Measurements from ENCODE around the gene MARK1. TPM values are rescaled to one million over a fixed set of nuclear protein-coding genes. Genes with fewer than 3 reads are reported as not detected.

Gene MARK1
- total RNA-seq, 2 donors from 2014 or later = 0.05 TPM; not detected in 1

DNA sequence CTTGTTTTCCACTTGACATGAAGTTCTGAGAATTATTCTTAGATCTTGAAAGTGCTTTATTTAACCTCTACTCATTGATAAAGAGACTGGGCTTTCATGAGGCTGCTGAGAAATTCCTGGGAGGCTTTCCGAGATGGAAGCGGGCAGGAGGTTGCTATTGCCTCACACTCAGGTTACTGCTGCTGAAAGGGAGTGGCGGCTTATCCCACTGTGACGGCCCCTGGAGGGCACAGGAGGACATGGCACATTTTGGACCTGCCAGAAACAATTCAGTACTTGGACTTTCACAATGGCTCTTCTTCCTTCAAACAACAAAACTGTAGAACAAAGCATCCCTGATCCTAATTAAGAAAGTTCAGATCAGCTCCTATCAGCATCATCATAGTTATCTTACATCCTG is 16.2 kb upstream of the MARK1 start:
- ATAC-seq (replicated peaks in 1 of 2) (no peak), DNase-seq (no peak)
- Mint-ChIP-seq H3K4me1 (ENCODE audit: low read depth) (no peaks in the 10 kb centered on the region), H3K27ac (no peak overlapping the region), H3K4me3 (no peak overlapping the region), H3K9me3 (no peaks in the 10 kb centered on the region), H3K36me3 (ENCODE audit: insufficient read depth in 2 of 2) (no peaks in the 10 kb centered on the region), H3K27me3 (ENCODE audit: low read depth) (peaks cover 8% of the 10 kb centered on the region)

DNA sequence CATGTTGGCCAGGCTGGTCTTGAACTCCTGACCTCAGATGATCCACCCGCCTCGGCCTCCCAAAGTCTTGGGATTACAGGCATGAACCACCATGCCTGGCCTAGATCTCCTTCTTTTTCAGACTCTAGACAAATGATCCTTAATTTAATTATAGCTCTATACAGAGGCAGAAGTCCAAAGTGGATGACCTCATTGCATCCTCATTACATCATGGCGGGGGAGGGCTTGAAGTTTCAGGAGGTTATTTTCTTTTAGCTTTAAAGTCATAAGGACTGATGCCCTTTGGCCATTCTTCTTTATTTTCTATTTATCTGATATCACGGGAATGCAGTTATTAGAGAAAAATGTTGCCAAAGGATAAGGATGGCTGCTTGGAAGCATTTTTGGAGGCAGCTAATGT is 14.1 kb upstream of the MARK1 start:
- no peak overlapping the region for H3K4me3 Mint-ChIP-seq
- DNase-seq = no peak
- no peak for ATAC-seq (replicated peaks in 1 of 2)

DNA sequence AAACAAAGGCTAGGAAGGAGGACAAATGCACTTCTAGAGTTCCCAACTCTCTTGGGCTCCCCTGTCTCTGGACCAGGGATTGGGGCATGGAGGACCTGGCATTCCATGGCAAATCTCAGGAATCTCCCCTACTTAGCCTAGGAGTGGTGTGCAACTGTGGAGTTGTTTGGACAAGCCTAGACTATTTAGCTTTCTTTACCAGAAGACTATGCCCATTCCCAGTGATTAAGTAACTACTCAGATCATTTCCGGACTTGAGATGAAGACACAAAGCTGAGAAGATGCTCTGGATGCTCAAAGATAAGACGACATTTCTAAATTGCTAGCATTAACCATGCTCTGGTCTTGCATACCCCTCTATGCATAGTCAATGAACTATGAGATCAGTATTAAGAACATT is 13.7 kb upstream of the MARK1 start:
- peaks cover 20% of the 10 kb centered on the region for H3K27me3 Mint-ChIP-seq (ENCODE audit: low read depth)
- no peak overlapping the region for H3K4me3 Mint-ChIP-seq
- no peak overlapping the region for H3K27ac Mint-ChIP-seq
- H3K36me3 Mint-ChIP-seq (ENCODE audit: insufficient read depth in 2 of 2) = no peaks in the 10 kb centered on the region
- H3K4me1 Mint-ChIP-seq (ENCODE audit: low read depth) = no peaks in the 10 kb centered on the region
- no peaks in the 10 kb centered on the region for H3K9me3 Mint-ChIP-seq
- no peak for DNase-seq
- ATAC-seq (replicated peaks in 1 of 2) = no peak

More for the DNA sequence above, 14.1 kb upstream of the MARK1 start:
- no peak overlapping the region for H3K27ac Mint-ChIP-seq
- no peaks in the 10 kb centered on the region for H3K4me1 Mint-ChIP-seq (ENCODE audit: low read depth)
- H3K36me3 Mint-ChIP-seq (ENCODE audit: insufficient read depth in 2 of 2) = no peaks in the 10 kb centered on the region
- no peaks in the 10 kb centered on the region for H3K9me3 Mint-ChIP-seq
- H3K27me3 Mint-ChIP-seq (ENCODE audit: low read depth) = peaks cover 20% of the 10 kb centered on the region

DNA sequence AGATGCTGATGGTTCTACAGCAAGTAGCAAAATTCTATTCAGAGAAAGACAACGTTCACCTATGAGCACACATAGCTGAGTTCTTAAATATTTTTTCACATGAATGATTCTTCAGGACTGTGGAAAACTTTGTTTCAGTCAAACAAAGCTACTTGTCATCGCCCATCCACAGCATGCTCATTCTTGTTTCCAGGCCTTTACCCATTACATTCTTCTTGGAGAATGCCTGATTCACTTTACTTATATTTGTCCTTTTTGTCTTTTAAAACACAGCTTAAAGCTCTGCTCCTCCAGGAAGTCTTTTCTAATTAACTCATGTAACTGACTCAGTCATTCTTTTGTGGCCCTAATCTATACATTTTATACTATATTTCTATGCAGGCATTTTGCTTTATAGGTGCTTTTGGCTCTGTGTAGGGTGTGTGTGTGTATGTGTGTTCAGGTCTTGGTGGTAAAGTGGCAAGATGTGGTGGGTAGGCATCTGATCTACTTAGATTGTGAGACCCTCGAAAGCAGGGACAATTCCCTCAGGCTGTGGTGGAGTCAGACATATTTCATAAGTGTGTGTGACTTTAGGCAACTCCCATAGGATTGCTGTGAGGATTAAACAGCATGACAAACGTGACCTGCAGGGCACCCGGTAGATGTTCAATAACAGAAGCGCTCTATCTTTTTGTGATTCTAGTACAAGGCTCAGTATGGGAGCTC is 11.8 kb upstream of the MARK1 start:
- Mint-ChIP-seq H3K4me1 (ENCODE audit: low read depth) (no peaks in the 10 kb centered on the region), H3K9me3 (no peaks in the 10 kb centered on the region), H3K27me3 (ENCODE audit: low read depth) (peaks cover 25% of the 10 kb centered on the region), H3K4me3 (no peak overlapping the region), H3K27ac (no peak overlapping the region), H3K36me3 (ENCODE audit: insufficient read depth in 2 of 2) (no peaks in the 10 kb centered on the region)
- DNase-seq (no peak), ATAC-seq (replicated peaks in 1 of 2) (no peak)

DNA sequence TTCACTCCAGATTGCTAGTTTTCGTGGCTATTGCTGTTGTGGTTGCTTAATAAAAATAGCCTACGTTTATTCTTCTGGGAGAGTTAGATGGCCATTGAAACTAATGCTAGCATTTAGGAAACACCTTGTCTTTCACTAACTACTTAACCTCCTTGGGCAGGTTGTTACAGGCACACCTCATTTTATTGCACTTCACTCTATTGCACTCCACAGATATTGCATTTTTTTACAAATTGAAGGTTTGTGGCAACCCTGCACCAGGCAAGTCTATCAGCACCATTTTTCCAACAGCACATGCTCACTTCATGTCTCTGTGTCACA is 11.3 kb upstream of the MARK1 start:
- ATAC-seq (replicated peaks in 1 of 2) (no peak), DNase-seq (no peak)
- Mint-ChIP-seq H3K36me3 (ENCODE audit: insufficient read depth in 2 of 2) (no peaks in the 10 kb centered on the region), H3K4me3 (no peak overlapping the region), H3K27ac (no peak overlapping the region), H3K9me3 (no peaks in the 10 kb centered on the region), H3K27me3 (ENCODE audit: low read depth) (peaks cover 25% of the 10 kb centered on the region), H3K4me1 (ENCODE audit: low read depth) (no peaks in the 10 kb centered on the region)

DNA sequence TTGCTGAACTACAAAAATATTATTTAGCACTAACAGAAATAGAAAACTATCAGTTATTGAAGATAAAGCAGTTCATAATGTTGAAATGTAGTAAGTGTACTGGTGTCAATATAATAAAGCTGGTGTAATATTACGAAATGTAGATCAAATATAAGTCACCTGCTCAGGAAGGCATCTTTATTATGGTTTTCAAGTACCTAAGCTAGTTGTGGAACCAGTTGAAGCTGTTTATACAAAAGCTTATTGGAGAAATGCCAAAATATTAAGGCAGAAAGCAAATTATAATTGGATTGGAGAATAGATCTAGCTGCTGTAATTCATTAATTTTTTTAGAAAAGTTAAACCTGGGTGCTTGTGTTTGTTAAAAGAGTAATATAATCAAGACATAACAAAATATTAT is 6.2 kb upstream of the MARK1 start:
- H3K36me3 Mint-ChIP-seq (ENCODE audit: insufficient read depth in 2 of 2) = no peaks in the 10 kb centered on the region
- ATAC-seq (replicated peaks in 1 of 2) (no peak), DNase-seq (no peak)
- no peak overlapping the region for H3K27ac Mint-ChIP-seq
- no peaks in the 10 kb centered on the region for H3K9me3 Mint-ChIP-seq
- H3K27me3 Mint-ChIP-seq (ENCODE audit: low read depth) = peaks cover 59% of the 10 kb centered on the region
- H3K4me3 Mint-ChIP-seq = no peak overlapping the region
- no peaks in the 10 kb centered on the region for H3K4me1 Mint-ChIP-seq (ENCODE audit: low read depth)

DNA sequence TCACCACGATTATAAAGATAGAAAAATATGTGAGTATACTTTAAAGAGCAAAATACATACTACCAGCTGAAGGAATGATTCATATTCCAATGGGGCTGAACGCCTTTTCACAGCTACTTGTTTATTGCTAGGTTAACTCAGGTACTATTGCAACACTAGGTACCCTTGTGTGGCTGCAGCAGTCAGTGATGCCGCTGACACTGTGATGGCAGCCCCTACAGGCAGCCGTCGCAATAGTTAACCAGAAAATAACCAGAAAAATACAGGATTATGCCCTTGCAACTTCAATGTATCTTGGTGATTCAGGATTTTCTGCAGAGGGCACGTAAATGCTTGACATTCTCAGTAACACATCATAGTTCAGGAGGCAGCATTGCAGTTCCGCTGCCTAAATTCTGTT is 1.6 kb upstream of the MARK1 start:
- Mint-ChIP-seq H3K9me3 (no peaks in the 10 kb centered on the region), H3K4me1 (ENCODE audit: low read depth) (peaks cover 7% of the 10 kb centered on the region), H3K36me3 (ENCODE audit: insufficient read depth in 2 of 2) (peaks cover 3 to 4% of the 10 kb centered on the region in 2 donors), H3K27me3 (ENCODE audit: low read depth) (peaks cover 73% of the 10 kb centered on the region), H3K27ac (no peak overlapping the region), H3K4me3 (no peak overlapping the region)
- ATAC-seq (replicated peaks in 1 of 2) (no peak), DNase-seq (no peak)

DNA sequence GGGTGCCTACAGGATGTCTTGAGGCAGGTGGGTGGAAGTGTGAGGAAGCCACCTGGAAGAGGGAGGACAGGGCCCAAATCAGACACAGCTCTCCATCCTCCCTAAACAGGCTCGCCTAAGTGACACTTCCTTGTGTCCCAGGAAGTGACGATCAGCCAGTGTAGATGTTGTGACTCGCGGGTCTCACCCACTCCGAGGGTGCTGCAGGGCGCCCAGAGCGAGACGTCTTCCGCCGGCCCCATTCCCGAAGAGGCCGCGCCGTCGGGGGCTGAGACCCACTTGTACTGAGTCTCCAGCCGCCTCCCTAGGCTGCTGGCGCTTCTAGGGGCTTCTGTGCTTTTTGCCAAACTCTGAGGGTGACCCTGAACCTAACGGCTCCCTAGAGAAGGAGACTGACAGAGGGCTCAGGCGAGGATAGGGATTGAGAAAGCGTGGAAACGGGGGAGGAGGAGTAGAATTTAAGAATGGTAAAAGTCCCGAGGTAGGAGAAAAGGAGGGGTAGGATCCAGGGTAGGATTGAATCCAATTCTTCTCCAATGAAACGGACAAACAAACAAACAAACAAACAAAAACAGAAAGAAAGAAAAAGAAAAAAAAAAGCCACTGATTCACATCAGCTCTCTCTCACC is 543 bp upstream of the MARK1 start:
- Mint-ChIP-seq H3K27me3 (ENCODE audit: low read depth) (peaks cover 78% of the 10 kb centered on the region), H3K4me3 (peak overlapping the region; percentile 90 to 92), H3K9me3 (no peaks in the 10 kb centered on the region), H3K36me3 (ENCODE audit: insufficient read depth in 2 of 2) (peaks cover 3 to 4% of the 10 kb centered on the region in 2 donors), H3K4me1 (ENCODE audit: low read depth) (peaks cover 7% of the 10 kb centered on the region), H3K27ac (no peak overlapping the region)
- ATAC-seq (replicated peaks in 1 of 2) = peak; percentile 48 to 49
- peak in 1 of 2 donors; percentile 2 for DNase-seq

DNA sequence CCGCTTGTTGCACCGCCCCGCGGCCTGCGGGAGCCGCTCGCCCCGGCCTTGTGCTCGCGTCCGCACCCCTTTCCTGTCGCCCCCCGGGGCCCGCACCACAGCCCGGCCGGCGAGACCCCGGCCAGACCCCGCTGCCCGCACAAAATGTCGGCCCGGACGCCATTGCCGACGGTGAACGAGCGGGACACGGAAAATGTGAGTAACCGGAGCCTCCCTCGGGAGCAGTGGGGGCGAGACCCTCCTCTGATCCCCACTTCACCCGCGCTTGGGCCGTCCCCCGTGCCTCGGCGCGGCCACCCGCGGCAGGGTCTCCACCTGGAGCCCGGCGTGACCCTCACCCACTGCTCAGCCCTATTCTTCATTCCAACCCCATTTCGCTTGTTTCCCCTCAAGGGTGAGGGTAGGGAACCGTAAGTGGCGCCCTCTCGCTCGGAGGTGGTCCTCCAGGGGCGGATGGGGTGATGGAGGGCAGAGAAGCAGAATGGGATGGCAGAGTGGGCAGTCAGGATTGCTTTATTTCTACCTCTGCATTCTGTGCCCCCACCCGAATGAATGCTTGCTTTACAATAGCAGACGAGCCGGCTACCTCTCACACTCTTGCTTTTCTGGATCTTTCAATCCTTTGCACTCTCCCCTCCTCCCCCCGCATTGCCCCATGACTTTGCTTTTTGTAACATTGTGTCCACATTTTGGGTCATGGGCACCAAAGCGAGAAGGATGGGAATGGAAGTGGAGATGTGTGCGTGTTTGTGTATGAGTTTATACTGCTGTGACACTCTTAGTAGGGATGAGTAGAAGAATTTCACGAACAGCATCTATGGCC is 954 bp downstream of the MARK1 start:
- Mint-ChIP-seq H3K9me3 (peaks cover 3 to 5% of the 10 kb centered on the region in 2 donors), H3K36me3 (ENCODE audit: insufficient read depth in 2 of 2) (peaks cover 3 to 4% of the 10 kb centered on the region in 2 donors), H3K4me1 (ENCODE audit: low read depth) (peaks cover 7% of the 10 kb centered on the region), H3K27me3 (ENCODE audit: low read depth) (peaks cover 75% of the 10 kb centered on the region), H3K27ac (no peak overlapping the region), H3K4me3 (peak overlapping the region; percentile 70 to 76)
- DNase-seq (no peak), ATAC-seq (replicated peaks in 1 of 2) (peak; percentile 2 to 47)

DNA sequence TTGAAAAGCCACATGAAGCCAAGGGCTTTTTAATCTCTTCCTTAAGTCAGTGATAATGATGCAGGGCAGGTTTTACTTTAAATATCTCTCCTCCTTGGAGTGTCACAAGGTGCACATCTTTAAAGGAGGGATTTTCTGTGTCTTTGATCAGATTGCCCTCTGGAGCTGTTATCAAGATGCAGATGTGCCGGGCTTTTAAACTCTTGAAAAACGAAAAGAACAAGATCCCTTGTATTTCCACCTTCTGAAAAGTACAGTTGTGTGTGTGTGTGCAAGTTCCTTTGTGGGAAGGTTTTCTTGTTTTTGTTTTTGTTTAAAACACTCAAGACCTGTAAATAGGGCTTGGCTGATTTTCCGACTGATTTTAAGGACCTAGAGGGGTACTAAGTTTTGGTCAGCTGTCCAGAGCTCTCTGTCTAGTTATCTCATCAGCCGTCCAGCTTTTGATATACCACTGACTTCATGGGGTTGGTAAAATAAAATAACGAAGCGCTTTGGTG is 1.6 kb downstream of the MARK1 start:
- Mint-ChIP-seq H3K27ac (peak overlapping the region; percentile 36), H3K4me3 (peak overlapping the region; percentile 70 to 76), H3K27me3 (ENCODE audit: low read depth) (peaks cover 72% of the 10 kb centered on the region), H3K9me3 (peaks cover 6 to 8% of the 10 kb centered on the region in 2 donors), H3K4me1 (ENCODE audit: low read depth) (peaks cover 7% of the 10 kb centered on the region), H3K36me3 (ENCODE audit: insufficient read depth in 2 of 2) (peaks cover 3 to 4% of the 10 kb centered on the region in 2 donors)
- no peak for DNase-seq
- no peak for ATAC-seq (replicated peaks in 1 of 2)

DNA sequence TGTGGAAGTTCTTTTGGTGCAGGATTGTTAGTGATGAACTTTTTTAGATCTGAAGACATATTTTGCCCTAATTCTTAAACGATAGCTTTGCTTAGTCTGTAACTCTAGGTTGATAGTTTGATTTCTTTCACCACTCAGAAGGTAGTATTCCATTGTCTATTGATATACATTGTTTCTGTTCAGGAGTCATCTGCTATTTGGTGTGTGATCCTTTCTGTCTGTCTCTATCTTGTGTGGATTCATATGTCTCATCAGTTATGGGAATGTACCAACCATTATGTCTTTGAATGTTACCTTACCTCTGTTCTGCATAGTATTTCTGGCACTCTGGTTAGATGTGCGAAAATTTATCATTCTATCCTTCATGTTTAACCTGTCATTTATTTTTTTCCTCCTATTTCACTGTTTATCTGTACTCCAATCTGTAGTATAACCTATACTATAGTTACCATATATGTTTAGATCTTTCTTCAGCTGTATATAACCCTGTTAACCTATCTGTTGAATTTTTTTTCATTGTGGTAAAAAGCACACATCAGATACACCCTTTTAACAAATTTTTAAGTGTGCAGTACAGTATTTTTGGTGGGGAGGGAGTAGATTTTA is 5.7 kb downstream of the MARK1 start:
- no peak overlapping the region for H3K4me3 Mint-ChIP-seq
- H3K4me1 Mint-ChIP-seq (ENCODE audit: low read depth) = no peaks in the 10 kb centered on the region
- DNase-seq (no peak), ATAC-seq (replicated peaks in 1 of 2) (no peak)
- peaks cover 8 to 10% of the 10 kb centered on the region in 2 donors for H3K9me3 Mint-ChIP-seq
- H3K27ac Mint-ChIP-seq = no peak overlapping the region
- H3K27me3 Mint-ChIP-seq (ENCODE audit: low read depth) = peaks cover 41% of the 10 kb centered on the region
- H3K36me3 Mint-ChIP-seq (ENCODE audit: insufficient read depth in 2 of 2) = no peaks in the 10 kb centered on the region

DNA sequence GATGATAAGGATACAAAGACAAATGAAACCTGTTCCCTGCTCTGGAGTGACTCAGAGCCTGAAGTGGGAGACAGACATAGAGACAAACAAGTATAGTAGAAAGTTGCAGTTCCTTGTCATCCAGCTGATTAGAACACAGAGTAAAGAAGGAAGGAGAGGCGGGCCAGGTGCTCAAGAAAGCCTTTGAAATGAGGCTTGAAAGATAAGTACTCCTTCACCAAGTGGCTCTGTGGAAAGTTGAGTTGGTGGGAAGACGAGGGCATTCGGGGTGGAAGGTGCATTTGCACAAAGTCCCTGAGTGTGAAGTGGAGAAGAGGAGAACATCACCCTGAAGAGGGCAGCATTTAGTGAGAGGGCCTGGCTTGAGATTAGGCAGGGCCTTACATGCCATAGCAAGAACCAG is 17.0 kb downstream of the MARK1 start:
- ATAC-seq (replicated peaks in 1 of 2) (no peak), DNase-seq (no peak)
- Mint-ChIP-seq H3K9me3 (peaks cover 2 to 3% of the 10 kb centered on the region in 2 donors), H3K27ac (no peak overlapping the region), H3K4me1 (ENCODE audit: low read depth) (no peaks in the 10 kb centered on the region), H3K27me3 (ENCODE audit: low read depth) (no peaks in the 10 kb centered on the region), H3K36me3 (ENCODE audit: insufficient read depth in 2 of 2) (peaks cover 0 to 2% of the 10 kb centered on the region in 2 donors), H3K4me3 (no peak overlapping the region)
